K562 (cell line): ENCODE data around the gene BFSP1. TPM values are rescaled to one million over a fixed set of nuclear protein-coding genes. Genes with fewer than 3 reads are reported as not detected.

Experiments
- ATAC-seq: fragments of 200-7000 bp; cut with Tn5 transposase; 3 replicates; pipeline ENCODE4 v1.9.1; 2020; ENCODE audit warnings: moderate library complexity
- BruUV-seq: library from RNA; stranded (reverse); fragments of 400-500 nt; replicated peaks from 2 replicates; lab custom pipeline; 2021; lab: Mats Ljungman, UMichigan
- CTCF ChIA-PET: fragments of 300-600 bp; formaldehyde crosslinking; extraction: SDS; loops from one replicate; lab custom pipeline; 2021; ENCODE audit warnings: low intra/inter-chr PET ratio; lab: Yijun Ruan, JAX
- POLR2A ChIA-PET: fragments of 300-600, 350-650 bp; sonication (Branson Sonifier 250); formaldehyde crosslinking; extraction: SDS; loops from one replicate; lab custom pipeline; 2021; ENCODE audit warnings: antibody characterized with exemption, inconsistent platforms; lab: Yijun Ruan, JAX
- DNase-seq, 4 experiments: peaks; one replicate each; pipeline versions ENCODE4 v3.0.0 to v3.0.0-alpha.2; 2011 to 2018; ENCODE audit warnings: low spot score in 3 of 4, mixed read lengths in 3 of 4; ENCODE audit errors: extremely low read depth in 1 of 4
- FAIRE-seq: peaks from 2 replicates; lab custom pipeline; 2011; peaks lifted over from hg19 to GRCh38; lab: Jason Lieb, UNC
- H2AFZ ChIP-seq: 2 replicates; pipeline ENCODE4 v1.6.0; 2011; ENCODE audit warnings: low read depth, low read length, control low read depth, inconsistent platforms
- H3K27ac ChIP-seq: fragments of 200-600 bp; 3 replicates; pipeline ENCODE4 v1.8.0; 2011; ENCODE audit warnings: low read depth, mild to moderate bottlenecking, control low read depth, inconsistent platforms, low read length, moderate library complexity, mixed read lengths; ENCODE audit errors: extremely low read depth
- H3K27me3 ChIP-seq, 2 experiments: fragments of 300-600 bp in 1 of 2; 2 replicates in 1 of 2; 3 replicates in 1 of 2; pipeline versions ENCODE4 v1.6.0 to v1.8.0; 2011; ENCODE audit warnings: inconsistent platforms in 2 of 2, low read length in 2 of 2, mild to moderate bottlenecking in 1 of 2, mixed read lengths in 1 of 2, moderate library complexity in 1 of 2; ENCODE audit not compliant: control insufficient read depth in 2 of 2, insufficient read depth in 2 of 2
- H3K36me3 ChIP-seq: fragments of 300-600 bp; 3 replicates; pipeline ENCODE4 v1.8.0; 2011; ENCODE audit warnings: mild to moderate bottlenecking, low read length, inconsistent platforms; ENCODE audit not compliant: control insufficient read depth, insufficient read depth
- H3K4me1 ChIP-seq, 2 experiments: fragments of 200-600 bp in 1 of 2; replicated peaks in 1 of 2; 2 replicates in 1 of 2; 3 replicates in 1 of 2; pipeline versions ENCODE4 v1.5.1 to v1.8.0; 2011; ENCODE audit warnings: inconsistent platforms in 2 of 2, low read length in 2 of 2, mild to moderate bottlenecking in 1 of 2, mixed read lengths in 1 of 2, moderate library complexity in 1 of 2; ENCODE audit not compliant: control insufficient read depth in 2 of 2, insufficient read depth in 2 of 2
- H3K4me2 ChIP-seq: 2 replicates; pipeline ENCODE4 v1.6.1; 2011; ENCODE audit warnings: low read length, control low read depth, inconsistent platforms, mixed read lengths; ENCODE audit not compliant: insufficient read depth
- H3K4me3 ChIP-seq: fragments of 200-600 bp; sonication (generic), shearing (Covaris generic); 2 replicates; pipeline ENCODE4 v1.5.1; 2016; ENCODE audit warnings: control low read depth, inconsistent platforms
- H3K79me2 ChIP-seq: fragments of 200-600 bp; 3 replicates; pipeline ENCODE4 v1.8.0; 2011; ENCODE audit warnings: low read length, inconsistent platforms; ENCODE audit not compliant: control insufficient read depth, insufficient read depth
- H3K9ac ChIP-seq, 2 experiments: 2 replicates each; pipeline versions ENCODE4 v1.6.0 to v1.6.1; 2011; ENCODE audit warnings: low read depth in 2 of 2, low read length in 2 of 2, control low read depth in 1 of 2, inconsistent platforms in 1 of 2, mild to moderate bottlenecking in 1 of 2, mixed read lengths in 1 of 2; ENCODE audit not compliant: insufficient read depth in 1 of 2
- H3K9me1 ChIP-seq: one replicate; pipeline ENCODE4 v1.6.0; 2011; ENCODE audit warnings: inconsistent platforms, mild to moderate bottlenecking, low read length, moderate library complexity; ENCODE audit not compliant: control insufficient read depth, insufficient read depth
- H3K9me3 ChIP-seq: replicated peaks from 2 replicates; pipeline ENCODE4 v1.5.1; 2011; ENCODE audit warnings: low read depth, low read length, inconsistent platforms; ENCODE audit not compliant: control insufficient read depth, insufficient read depth
- H4K20me1 ChIP-seq: replicated peaks from 2 replicates; pipeline ENCODE4 v1.6.1; 2011; ENCODE audit warnings: low read length, inconsistent platforms, mixed read lengths; ENCODE audit not compliant: control insufficient read depth, insufficient read depth
- DIDO1 ChIP-seq: fragments of 450-650 bp; IDR thresholded peaks from 2 replicates; pipeline ENCODE4 v1.6.1; 2016; ENCODE audit warnings: low read depth, missing biosample characterization, missing genetic modification characterization
- FOXP1 ChIP-seq: sonication (generic); formaldehyde crosslinking; IDR thresholded peaks from 2 replicates; pipeline ENCODE4 v1.8.0; 2022; ENCODE audit warnings: mild to moderate bottlenecking, missing genetic modification reagents
- HDAC8 ChIP-seq: fragments of 450-650 bp; IDR thresholded peaks from 2 replicates; pipeline ENCODE4 v1.6.1; 2016; ENCODE audit warnings: mild to moderate bottlenecking, missing genetic modification characterization, moderate library complexity, missing compliant biosample characterization
- HNRNPLL ChIP-seq: fragments of 200-400 bp; formaldehyde crosslinking; IDR thresholded peaks from 2 replicates; pipeline ENCODE4 v1.6.1; 2017; ENCODE audit warnings: low read length, low read depth, mild to moderate bottlenecking; ENCODE audit not compliant: poor library complexity, severe bottlenecking
- ILK ChIP-seq: fragments of 450-650 bp; IDR thresholded peaks from 2 replicates; pipeline ENCODE4 v1.6.1; 2016; ENCODE audit warnings: missing genetic modification characterization, low read depth, mild to moderate bottlenecking, missing compliant biosample characterization, moderate library complexity, borderline replicate concordance
- POLR2G ChIP-seq: fragments of 200-400 bp; formaldehyde crosslinking; IDR thresholded peaks from 2 replicates; pipeline ENCODE4 v1.6.1; 2017; ENCODE audit warnings: low read depth, mild to moderate bottlenecking, antibody characterized with exemption, low read length, moderate library complexity
- POLR3G ChIP-seq: IDR thresholded peaks from 2 replicates; pipeline ENCODE4 v1.6.1; 2011; ENCODE audit not compliant: insufficient read length, insufficient replicate concordance; ENCODE audit errors: extremely low read depth
- RBFOX2 ChIP-seq: fragments of 200-400 bp; formaldehyde crosslinking; IDR thresholded peaks from 2 replicates; pipeline ENCODE4 v1.6.1; 2017; ENCODE audit warnings: low read depth, mild to moderate bottlenecking, low read length, moderate library complexity
- SRSF3 ChIP-seq: fragments of 200-400 bp; formaldehyde crosslinking; IDR thresholded peaks from 2 replicates; pipeline ENCODE4 v1.6.1; 2016; ENCODE audit warnings: mild to moderate bottlenecking, low read length, moderate library complexity; ENCODE audit not compliant: insufficient read depth
- XRCC4 ChIP-seq: IDR thresholded peaks from one replicate; pipeline ENCODE4 v1.6.1; 2011; ENCODE audit not compliant: insufficient read depth, insufficient read length; ENCODE audit errors: extremely low read depth
- ZKSCAN1 ChIP-seq: fragments of 150-350 bp; IDR thresholded peaks from 2 replicates; pipeline ENCODE4 v1.6.1; 2016; ENCODE audit warnings: low read depth, low read length
- ZNF121 ChIP-seq: sonication (generic); formaldehyde crosslinking; conservative IDR thresholded peaks from 2 replicates; pipeline ENCODE4 v1.8.0; 2022; ENCODE audit warnings: missing genetic modification reagents
- ZNF174 ChIP-seq: fragments of 250-450 bp; sonication (Bioruptor Pico); IDR thresholded peaks from 2 replicates; pipeline ENCODE4 v1.4.0; 2020; ENCODE audit warnings: mild to moderate bottlenecking
- ZNF175 ChIP-seq: fragments of 200-800 bp; sonication (Bioruptor generic); IDR thresholded peaks from 2 replicates; pipeline ENCODE4 v1.6.1; 2016; ENCODE audit warnings: low read depth, mild to moderate bottlenecking, missing genetic modification characterization, missing compliant biosample characterization
- ZNF212 ChIP-seq: fragments of 450-650 bp; formaldehyde crosslinking; IDR thresholded peaks from 2 replicates; pipeline ENCODE4 v1.4.0; 2020; ENCODE audit warnings: mild to moderate bottlenecking
- ZNF384 ChIP-seq: IDR thresholded peaks from 2 replicates; pipeline ENCODE4 v1.6.1; 2012; ENCODE audit warnings: low read depth, low read length, improper control_type of control experiment
- WGBS: fragments of 100-300 bp; shearing (Covaris generic); methylation state at CpG from one replicate; pipeline ENCODE4 v1.1.6; 2016; ENCODE audit warnings: low coverage, mixed read lengths; ENCODE audit not compliant: insufficient coverage; ENCODE audit errors: missing lambda C conversion rate; 5-methylcytosine and 5-hydroxymethylcytosine counted together
- in situ Hi-C: fragments of 300-500 bp; cut with MboI; formaldehyde crosslinking; loops from 4 replicates; pipeline ENCODE4 v1.15.0; 2018; ENCODE audit warnings: inconsistent platforms, mixed read lengths
- intact Hi-C: fragments of 100-400 bp; cut with micrococcal nuclease; formaldehyde crosslinking; loops from 2 replicates; pipeline ENCODE4 v1.14.2; 2022
- polyA plus RNA-seq, 8 experiments: library from polyadenylated mRNA; depleted of rRNA in 4 of 8; stranded (reverse) in 5 of 8; unstranded in 3 of 8; fragments of >200 nt; fragmentation: Nextera tagmentation in 2 of 8; fragmentation: Illumina TruSeq in 1 of 8; extraction: Ambion mirVana in 2 of 8; extraction: Trizol in 1 of 8; gene quantifications; 2 replicates each; pipeline versions ENCODE4 v1.2.1 to v1.2.3, GENCODE V29; 2011 to 2014; ENCODE audit warnings: inconsistent platforms in 1 of 8, missing spikeins in 1 of 8
- total RNA-seq, 7 experiments: library from RNA; depleted of rRNA in 6 of 7; stranded (reverse); fragments of >200 nt in 6 of 7; fragmentation: Illumina TruSeq in 2 of 7; extraction: Trizol in 2 of 7; gene quantifications; 2 replicates each; pipeline versions ENCODE4 v1.2.1 to v1.2.3, GENCODE V29; 2011 to 2021; ENCODE audit warnings: low replicate concordance in 1 of 7
- TF ChIP-seq, protein P1 (sequence below): sonication (generic); formaldehyde crosslinking; IDR thresholded peaks from 2 replicates; pipeline ENCODE4 v1.8.1; 2023; ENCODE audit warnings: mild to moderate bottlenecking, missing genetic modification reagents, moderate library complexity
- TF ChIP-seq, protein P2 (sequence below), 2 experiments: fragments of 450-650 bp; conservative IDR thresholded peaks; 2 replicates each; pipeline ENCODE4 v1.6.1; 2017; ENCODE audit warnings: mild to moderate bottlenecking in 2 of 2, moderate library complexity in 2 of 2

The BFSP1 gene
- total and polyA plus RNA-seq, 9 of the 15 experiments (the other 6 are each of a cell fraction or from before 2014, with no cell fraction given) = 0.09 to 0.86 (median 0.40) TPM

DNA sequence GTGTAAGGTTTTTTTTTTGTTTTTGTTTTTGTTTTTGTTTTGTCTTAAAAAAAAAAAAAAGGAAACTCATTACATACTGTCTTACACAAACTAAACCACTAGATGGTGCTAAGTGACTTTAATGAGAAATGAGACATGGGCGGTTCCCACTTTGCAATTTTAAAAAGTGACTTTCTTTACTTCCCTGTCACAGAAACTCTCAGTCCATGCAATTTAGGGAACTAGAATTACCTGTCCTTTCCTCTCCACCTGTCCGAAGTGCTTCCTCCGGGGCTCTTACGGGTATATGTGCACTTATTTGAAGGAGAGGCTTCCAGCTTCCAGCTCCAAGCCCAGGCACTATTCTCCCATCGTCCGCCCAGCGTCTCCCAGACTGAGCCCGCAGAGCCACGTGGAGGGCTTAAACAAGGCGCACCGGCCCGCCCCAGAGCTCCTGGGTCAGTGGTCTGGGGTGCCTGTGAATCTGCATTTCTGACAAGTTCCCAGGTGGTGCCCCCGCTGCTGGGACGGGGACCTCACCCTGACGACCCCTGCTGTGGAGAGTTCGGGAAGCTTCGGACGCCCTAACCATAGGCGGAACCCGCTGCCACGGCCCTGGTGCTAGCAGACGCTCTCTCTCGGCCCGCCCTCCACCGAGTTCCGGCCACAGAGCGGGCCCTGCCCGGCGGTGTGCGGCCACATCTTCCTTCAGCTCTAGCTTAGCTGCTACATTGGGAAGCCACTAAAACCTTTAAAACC, 26.1 kb downstream of the BFSP1 start:
- Histone ChIP-seq H3K36me3 (no peaks in the 10 kb centered on the region), H3K27me3 (peaks cover 0 to 16% of the 10 kb centered on the region in 2 experiments; a peak in 3 of 5 replicates), H3K4me2 (peak overlapping the region; percentile 62), H3K9me1 (no peaks in the 10 kb centered on the region), H3K4me1 (peaks cover 6 to 23% of the 10 kb centered on the region in 2 experiments), H3K27ac (no peak overlapping the region), H3K9me3 (no peaks in the 10 kb centered on the region; the same call in 1 of the 2 replicates), H4K20me1 (no peaks in the 10 kb centered on the region), H2AFZ (peak overlapping the region; percentile 92), H3K9ac (peak overlapping the region in 1 of 2 experiments; percentile 72; a peak in 2 of 4 replicates), H3K4me3 (no peak overlapping the region), H3K79me2 (no peaks in the 10 kb centered on the region)
- FAIRE-seq = peak; percentile 61
- peak; percentile 76 for ATAC-seq
- intact Hi-C loops = loop anchor here (1.0 to 10.0 kb wide), 4 partner anchors 112 to 770 kb away; no protein-coding TSS in a partner anchor
- WGBS = 10% methylated on average over 12 of the region's 30 CpGs
- ChIA-PET CTCF (interaction anchor here (0.6 to 1.2 kb wide), 7 partner anchors 112 to 772 kb away, joined by 3 to 4 read pairs (median 3); no protein-coding TSS in a partner anchor), POLR2A (no interaction called here)
- DNase-seq = peak; percentile 19 to 43 (median 24)
- BruUV-seq = no TSS peak
- in situ Hi-C loops = loop anchor here (25.0 kb wide), 1 partner anchor 782 kb away; the partner anchor contains the start of gene ZNF133
- TF ChIP-seq ZNF175 (CRISPR knock-in tag) (no peak), ZKSCAN1 (no peak), POLR3G (no peak), ZNF121 (CRISPR knock-in tag) (no peak), RBFOX2 (peak; percentile 50; the same call in 1 of the 2 replicates), ZNF384 (peak; percentile 92), FOXP1 (CRISPR knock-in tag) (no peak), DIDO1 (tag) (no peak), ILK (no peak), XRCC4 (no peak), HDAC8 (tag) (no peak), POLR2G (peak; percentile 62), HNRNPLL (no peak), ZNF212 (CRISPR knock-in tag) (no peak), ZNF174 (CRISPR knock-in tag) (no peak), SRSF3 (no peak)
- TF ChIP-seq, protein P1, sequence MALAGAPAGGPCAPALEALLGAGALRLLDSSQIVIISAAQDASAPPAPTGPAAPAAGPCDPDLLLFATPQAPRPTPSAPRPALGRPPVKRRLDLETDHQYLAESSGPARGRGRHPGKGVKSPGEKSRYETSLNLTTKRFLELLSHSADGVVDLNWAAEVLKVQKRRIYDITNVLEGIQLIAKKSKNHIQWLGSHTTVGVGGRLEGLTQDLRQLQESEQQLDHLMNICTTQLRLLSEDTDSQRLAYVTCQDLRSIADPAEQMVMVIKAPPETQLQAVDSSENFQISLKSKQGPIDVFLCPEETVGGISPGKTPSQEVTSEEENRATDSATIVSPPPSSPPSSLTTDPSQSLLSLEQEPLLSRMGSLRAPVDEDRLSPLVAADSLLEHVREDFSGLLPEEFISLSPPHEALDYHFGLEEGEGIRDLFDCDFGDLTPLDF (CRISPR knock-in tag) = no peak
- TF ChIP-seq, protein P2, sequence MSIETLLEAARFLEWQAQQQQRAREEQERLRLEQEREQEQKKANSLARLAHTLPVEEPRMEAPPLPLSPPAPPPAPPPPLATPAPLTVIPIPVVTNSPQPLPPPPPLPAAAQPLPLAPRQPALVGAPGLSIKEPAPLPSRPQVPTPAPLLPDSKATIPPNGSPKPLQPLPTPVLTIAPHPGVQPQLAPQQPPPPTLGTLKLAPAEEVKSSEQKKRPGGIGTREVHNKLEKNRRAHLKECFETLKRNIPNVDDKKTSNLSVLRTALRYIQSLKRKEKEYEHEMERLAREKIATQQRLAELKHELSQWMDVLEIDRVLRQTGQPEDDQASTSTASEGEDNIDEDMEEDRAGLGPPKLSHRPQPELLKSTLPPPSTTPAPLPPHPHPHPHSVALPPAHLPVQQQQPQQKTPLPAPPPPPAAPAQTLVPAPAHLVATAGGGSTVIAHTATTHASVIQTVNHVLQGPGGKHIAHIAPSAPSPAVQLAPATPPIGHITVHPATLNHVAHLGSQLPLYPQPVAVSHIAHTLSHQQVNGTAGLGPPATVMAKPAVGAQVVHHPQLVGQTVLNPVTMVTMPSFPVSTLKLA (conservative IDR thresholded peaks at IDR 0.05) = peak; percentile 49 to 52
